GM12878 (cell line): Measurements from ENCODE around the gene ABCB7. TPM values are rescaled to one million over a fixed set of nuclear protein-coding genes. Genes with fewer than 3 reads are reported as not detected.

Experiments
- ATAC-seq: fragments of 200-7000 bp; cut with Tn5 transposase; 3 replicates; pipeline ENCODE4 v1.9.1; 2020; ENCODE audit warnings: mild to moderate bottlenecking, moderate library complexity
- BruUV-seq: library from RNA; stranded (reverse); fragments of 400-500 nt; replicated peaks from 2 replicates; lab custom pipeline; 2021; lab: Mats Ljungman, UMichigan
- CTCF ChIA-PET: fragments of 300-600 bp; sonication (Branson Sonifier 250); formaldehyde crosslinking; extraction: SDS; loops from one replicate; lab custom pipeline; 2021; ENCODE audit warnings: inconsistent platforms; lab: Yijun Ruan, JAX
- POLR2A ChIA-PET: fragments of 350-600 bp; formaldehyde crosslinking; extraction: SDS; loops from one replicate; lab custom pipeline; 2021; ENCODE audit warnings: inconsistent platforms; lab: Charles Lee
- RAD21 ChIA-PET: fragments of 300-600 bp; sonication (Branson Sonifier 250); formaldehyde crosslinking; loops from one replicate; lab custom pipeline; 2023; ENCODE audit warnings: antibody characterized with exemption; ENCODE audit not compliant: unreplicated experiment; lab: Charles Lee
- SMC1A ChIA-PET: fragments of 300-600 bp; sonication (Branson Sonifier 250); formaldehyde crosslinking; loops from one replicate; lab custom pipeline; 2023; ENCODE audit not compliant: unreplicated experiment, uncharacterized antibody; lab: Charles Lee
- DNase-seq: peaks from one replicate; pipeline ENCODE4 v3.0.0-alpha.2; 2011; ENCODE audit warnings: low read depth, low spot score
- FAIRE-seq: peaks from 3 replicates; lab custom pipeline; 2011; peaks lifted over from hg19 to GRCh38; lab: Jason Lieb, UNC
- H2AFZ ChIP-seq: 2 replicates; pipeline ENCODE4 v1.6.0; 2011; ENCODE audit warnings: low read depth, low read length, control low read depth; ENCODE audit not compliant: control insufficient read depth
- H3K27ac ChIP-seq: 2 replicates; pipeline ENCODE4 v1.5.1; 2011; ENCODE audit warnings: control low read depth; ENCODE audit not compliant: control insufficient read depth, insufficient read depth
- H3K27me3 ChIP-seq, 2 experiments: replicated peaks in 1 of 2; 2 replicates each; pipeline versions ENCODE4 v1.6.0 to v1.6.1; 2011; ENCODE audit warnings: low read length in 1 of 2; ENCODE audit not compliant: control insufficient read depth in 2 of 2, insufficient read depth in 2 of 2
- H3K36me3 ChIP-seq, 2 experiments: 2 replicates each; pipeline ENCODE4 v1.5.1; 2011; ENCODE audit warnings: low read length in 1 of 2; ENCODE audit not compliant: control insufficient read depth in 2 of 2, insufficient read depth in 2 of 2
- H3K4me1 ChIP-seq: 2 replicates; pipeline ENCODE4 v1.6.1; 2011; ENCODE audit warnings: mild to moderate bottlenecking, low read length, moderate library complexity, mixed read lengths; ENCODE audit not compliant: control insufficient read depth, insufficient read depth
- H3K4me2 ChIP-seq: 2 replicates; pipeline ENCODE4 v1.6.0; 2011; ENCODE audit warnings: control low read depth; ENCODE audit not compliant: control insufficient read depth, insufficient read depth
- H3K4me3 ChIP-seq: fragments of 200-600 bp; sonication (generic); 2 replicates; pipeline ENCODE4 v1.5.1; 2016
- H3K79me2 ChIP-seq: 2 replicates; pipeline ENCODE4 v1.6.0; 2011; ENCODE audit warnings: low read length; ENCODE audit not compliant: control insufficient read depth, insufficient read depth
- H3K9ac ChIP-seq: 2 replicates; pipeline ENCODE4 v1.8.0; 2011; ENCODE audit warnings: low read length, control low read depth, mixed read lengths; ENCODE audit not compliant: control insufficient read depth, insufficient read depth
- H3K9me3 ChIP-seq: replicated peaks from 3 replicates; pipeline ENCODE4 v1.5.1; 2011; ENCODE audit warnings: mild to moderate bottlenecking, low read length; ENCODE audit not compliant: control insufficient read depth, insufficient read depth
- H4K20me1 ChIP-seq: 2 replicates; pipeline ENCODE4 v1.6.0; 2011; ENCODE audit not compliant: control insufficient read depth, insufficient read depth
- ATF2 ChIP-seq: IDR thresholded peaks from 2 replicates; pipeline ENCODE4 v1.6.1; 2012; ENCODE audit warnings: low read length, inconsistent platforms
- E2F8 ChIP-seq: fragments of 450-650 bp; IDR thresholded peaks from 2 replicates; pipeline ENCODE4 v1.6.1; 2018; ENCODE audit warnings: mild to moderate bottlenecking, low read depth, moderate library complexity; ENCODE audit not compliant: partially characterized antibody
- LARP7 ChIP-seq: fragments of 450-650 bp; IDR thresholded peaks from 2 replicates; pipeline ENCODE4 v1.6.1; 2017; ENCODE audit warnings: mild to moderate bottlenecking
- NFYB ChIP-seq: IDR thresholded peaks from 2 replicates; pipeline ENCODE4 v1.6.1; 2011; ENCODE audit warnings: low read depth, mild to moderate bottlenecking, low read length, improper control_type of control experiment, moderate library complexity; ENCODE audit not compliant: insufficient read depth
- NR2C2 ChIP-seq: IDR thresholded peaks from 2 replicates; pipeline ENCODE4 v1.6.1; 2011; ENCODE audit warnings: borderline replicate concordance, low read depth; ENCODE audit not compliant: control insufficient read depth, insufficient read length
- PAX8 ChIP-seq: fragments of 450-650 bp; IDR thresholded peaks from 2 replicates; pipeline ENCODE4 v1.6.1; 2017; ENCODE audit warnings: mild to moderate bottlenecking, moderate library complexity
- SPI1 ChIP-seq: IDR thresholded peaks from 2 replicates; pipeline ENCODE4 v1.6.1; 2011; ENCODE audit warnings: low read depth, mild to moderate bottlenecking, low read length, moderate library complexity, borderline replicate concordance; ENCODE audit not compliant: insufficient read depth
- STAT3 ChIP-seq: IDR thresholded peaks from 2 replicates; pipeline ENCODE4 v1.6.1; 2011; ENCODE audit warnings: low read depth, low read length, improper control_type of control experiment
- TAF1 ChIP-seq: IDR thresholded peaks from 2 replicates; pipeline ENCODE4 v1.6.1; 2011; ENCODE audit warnings: mild to moderate bottlenecking, low read depth, low read length, borderline replicate concordance
- ZBTB40 ChIP-seq: fragments of 450-650 bp; IDR thresholded peaks from 2 replicates; pipeline ENCODE4 v1.6.1; 2016; ENCODE audit warnings: mild to moderate bottlenecking, moderate library complexity, borderline replicate concordance
- WGBS: methylation state at CpG from one replicate; pipeline ENCODE4 v1.1.6; 2016; ENCODE audit warnings: low lambda C conversion rate; ENCODE audit not compliant: insufficient replicate concordance, insufficient coverage; ENCODE audit errors: missing lambda C conversion rate; 5-methylcytosine and 5-hydroxymethylcytosine counted together
- in situ Hi-C: fragments of 300-500 bp; cut with MboI; formaldehyde crosslinking; loops from 9 replicates; pipeline ENCODE4 v1.14.3; 2018; ENCODE audit warnings: mixed read lengths
- intact Hi-C: fragments of 100-400 bp; cut with micrococcal nuclease; formaldehyde crosslinking; loops from one replicate; pipeline ENCODE4 v1.14.2; 2022; ENCODE audit not compliant: unreplicated experiment
- polyA plus RNA-seq, 11 experiments: library from polyadenylated mRNA; depleted of rRNA in 4 of 11; unstranded in 6 of 11; stranded (reverse) in 5 of 11; fragments of >200 nt; fragmentation: Nextera tagmentation in 4 of 11; fragmentation: Illumina TruSeq in 1 of 11; extraction: Ambion mirVana in 4 of 11; extraction: Trizol in 1 of 11; gene quantifications; 1 replicate in 1 of 11; 2 replicates in 10 of 11; pipeline versions ENCODE4 v1.2.1 to v1.2.3, GENCODE V29; 2011 to 2016; ENCODE audit warnings: inconsistent platforms in 2 of 11, missing spikeins in 2 of 11, low read depth in 1 of 11
- total RNA-seq, 4 experiments: library from RNA; depleted of rRNA in 3 of 4; stranded (reverse); fragments of >200 nt in 3 of 4; fragmentation: Illumina TruSeq in 1 of 4; extraction: Trizol in 1 of 4; gene quantifications; 2 replicates each; pipeline versions ENCODE4 v1.2.1 to v1.2.3, GENCODE V29; 2013 to 2021
- TF ChIP-seq, protein P1 (sequence below): IDR thresholded peaks from 2 replicates; pipeline ENCODE4 v1.6.1; 2012; ENCODE audit warnings: low read depth, low read length, improper control_type of control experiment
- TF ChIP-seq, protein P2 (sequence below): fragments of 450-650 bp; IDR thresholded peaks from 2 replicates; pipeline ENCODE4 v1.6.1; 2017; ENCODE audit warnings: borderline replicate concordance

The ABCB7 gene
- total and polyA plus RNA-seq, 10 of the 15 experiments (the other 5 are each of a cell fraction or from before 2014, with no cell fraction given), result 16.8 to 62.7 (median 30.6) TPM

DNA sequence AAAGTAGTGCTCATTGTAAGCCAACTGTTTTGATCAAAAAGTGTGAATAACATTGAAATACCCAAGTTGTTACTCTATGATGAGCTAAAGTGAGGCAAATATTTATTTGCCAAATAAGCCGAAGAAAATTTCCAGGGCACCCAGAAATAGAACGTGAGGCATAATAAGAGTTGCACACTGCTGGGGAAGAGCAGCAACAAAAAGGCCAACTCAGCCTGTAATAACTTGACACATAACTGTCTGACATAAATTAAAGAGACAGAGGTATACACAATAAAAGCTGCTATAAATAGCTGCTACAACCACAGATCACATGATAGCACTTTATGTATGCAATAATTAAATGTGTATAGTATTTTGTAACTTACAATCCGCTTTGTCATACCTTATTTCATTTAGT, 2.0 kb upstream of the ABCB7 start:
- Histone ChIP-seq H3K27me3 (no peaks in the 10 kb centered on the region), H3K4me1 (no peaks in the 10 kb centered on the region), H3K9me3 (no peaks in the 10 kb centered on the region), H3K79me2 (peaks cover 14% of the 10 kb centered on the region), H4K20me1 (no peaks in the 10 kb centered on the region), H3K4me2 (no peak overlapping the region), H3K27ac (no peak overlapping the region), H3K4me3 (no peak overlapping the region), H2AFZ (no peak overlapping the region), H3K36me3 (no peaks in the 10 kb centered on the region), H3K9ac (no peak overlapping the region)
- ChIA-PET SMC1A (no interaction called here), RAD21 (no interaction called here), CTCF (no interaction called here), POLR2A (interaction anchor here (0.5 kb wide), 1 partner anchor 410 kb away, joined by 3 read pairs; no protein-coding TSS in a partner anchor)
- 78% methylated on average over 3 of the region's 3 CpGs for WGBS
- no TSS peak for BruUV-seq
- DNase-seq (no peak), FAIRE-seq (no peak), ATAC-seq (no peak)
- intact Hi-C loops, result loop anchor here (5.0 kb wide), 3 partner anchors 114 to 546 kb away; partner anchors contain the start of genes RLIM and UPRT
- in situ Hi-C loops, result no loop called here
- TF ChIP-seq E2F8, result no peak
- TF ChIP-seq, protein P1, sequence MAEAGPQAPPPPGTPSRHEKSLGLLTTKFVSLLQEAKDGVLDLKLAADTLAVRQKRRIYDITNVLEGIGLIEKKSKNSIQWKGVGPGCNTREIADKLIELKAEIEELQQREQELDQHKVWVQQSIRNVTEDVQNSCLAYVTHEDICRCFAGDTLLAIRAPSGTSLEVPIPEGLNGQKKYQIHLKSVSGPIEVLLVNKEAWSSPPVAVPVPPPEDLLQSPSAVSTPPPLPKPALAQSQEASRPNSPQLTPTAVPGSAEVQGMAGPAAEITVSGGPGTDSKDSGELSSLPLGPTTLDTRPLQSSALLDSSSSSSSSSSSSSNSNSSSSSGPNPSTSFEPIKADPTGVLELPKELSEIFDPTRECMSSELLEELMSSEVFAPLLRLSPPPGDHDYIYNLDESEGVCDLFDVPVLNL, result no peak
- TF ChIP-seq, protein P2, sequence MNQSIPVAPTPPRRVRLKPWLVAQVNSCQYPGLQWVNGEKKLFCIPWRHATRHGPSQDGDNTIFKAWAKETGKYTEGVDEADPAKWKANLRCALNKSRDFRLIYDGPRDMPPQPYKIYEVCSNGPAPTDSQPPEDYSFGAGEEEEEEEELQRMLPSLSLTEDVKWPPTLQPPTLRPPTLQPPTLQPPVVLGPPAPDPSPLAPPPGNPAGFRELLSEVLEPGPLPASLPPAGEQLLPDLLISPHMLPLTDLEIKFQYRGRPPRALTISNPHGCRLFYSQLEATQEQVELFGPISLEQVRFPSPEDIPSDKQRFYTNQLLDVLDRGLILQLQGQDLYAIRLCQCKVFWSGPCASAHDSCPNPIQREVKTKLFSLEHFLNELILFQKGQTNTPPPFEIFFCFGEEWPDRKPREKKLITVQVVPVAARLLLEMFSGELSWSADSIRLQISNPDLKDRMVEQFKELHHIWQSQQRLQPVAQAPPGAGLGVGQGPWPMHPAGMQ, result no peak
- no peak for TF ChIP-seq NFYB
- no peak for TF ChIP-seq ATF2
- TF ChIP-seq PAX8, result no peak
- TF ChIP-seq TAF1, result no peak
- no peak for TF ChIP-seq LARP7
- TF ChIP-seq STAT3, result no peak
- TF ChIP-seq ZBTB40, result no peak
- TF ChIP-seq NR2C2, result no peak
- TF ChIP-seq SPI1, result no peak
